ENCODE measurements around the gene RAB11FIP4. TPM values are rescaled to one million over a fixed set of nuclear protein-coding genes. Genes with fewer than 3 reads are reported as not detected.

The RAB11FIP4 gene
- total RNA-seq, 4 donors from 2014 or later: 0.47 to 14.1 (median 1.9) TPM

DNA sequence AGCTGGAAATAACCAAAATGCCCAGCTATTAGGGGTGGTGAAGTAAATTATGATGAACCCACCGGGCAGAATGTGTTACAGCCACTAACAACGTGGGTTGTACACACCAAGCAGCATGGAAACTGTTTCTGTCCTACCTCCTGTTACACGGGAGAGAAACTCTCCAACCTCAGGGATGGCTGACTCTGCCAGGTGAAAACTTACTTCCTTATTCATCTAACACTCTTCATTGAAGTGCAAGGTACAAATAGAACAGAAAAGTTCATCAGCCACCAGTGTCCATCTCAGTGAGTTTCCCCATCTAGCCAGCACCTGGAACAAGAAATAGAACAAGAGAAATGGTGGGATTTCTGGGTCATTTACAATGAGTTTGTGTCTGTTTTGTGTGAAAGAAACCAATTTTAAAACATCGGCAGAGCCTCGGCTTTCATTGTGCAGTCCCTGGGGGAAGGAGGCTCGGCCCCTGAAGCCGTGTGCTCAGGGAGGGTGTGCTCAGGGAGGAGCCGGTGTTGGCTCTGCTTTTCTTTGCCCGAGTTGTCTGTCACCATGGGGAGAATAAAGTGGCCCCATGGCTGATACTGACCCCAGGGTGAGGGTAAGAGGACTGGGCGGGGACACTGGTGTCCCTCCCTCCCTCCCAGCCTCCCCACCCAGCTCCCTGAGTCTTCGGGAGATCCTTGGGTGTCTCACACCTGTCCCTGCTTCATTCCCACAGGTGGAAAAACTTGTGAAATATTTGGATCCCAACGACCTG is 39.8 kb downstream of the RAB11FIP4 start:
- 27 to 30% methylated on average over 7 of the region's 12 CpGs for whole genome bisulfite sequencing, 2 donors (ENCODE audit: low coverage in 1 of 2)
- Histone ChIP-seq H3K9me3 (no peaks in the 10 kb centered on the region), H3K36me3 (no peaks in the 10 kb centered on the region), H3K4me3 (no peak overlapping the region), H3K27me3 (peaks cover 69% of the 10 kb centered on the region), H3K4me1 (no peaks in the 10 kb centered on the region), H3K27ac (no peak overlapping the region)
- ATAC-seq: no peak
- TF ChIP-seq POLR2A (IDR thresholded peaks at IDR 0.05) (no peak), EP300 (IDR thresholded peaks at IDR 0.05) (no peak)

DNA sequence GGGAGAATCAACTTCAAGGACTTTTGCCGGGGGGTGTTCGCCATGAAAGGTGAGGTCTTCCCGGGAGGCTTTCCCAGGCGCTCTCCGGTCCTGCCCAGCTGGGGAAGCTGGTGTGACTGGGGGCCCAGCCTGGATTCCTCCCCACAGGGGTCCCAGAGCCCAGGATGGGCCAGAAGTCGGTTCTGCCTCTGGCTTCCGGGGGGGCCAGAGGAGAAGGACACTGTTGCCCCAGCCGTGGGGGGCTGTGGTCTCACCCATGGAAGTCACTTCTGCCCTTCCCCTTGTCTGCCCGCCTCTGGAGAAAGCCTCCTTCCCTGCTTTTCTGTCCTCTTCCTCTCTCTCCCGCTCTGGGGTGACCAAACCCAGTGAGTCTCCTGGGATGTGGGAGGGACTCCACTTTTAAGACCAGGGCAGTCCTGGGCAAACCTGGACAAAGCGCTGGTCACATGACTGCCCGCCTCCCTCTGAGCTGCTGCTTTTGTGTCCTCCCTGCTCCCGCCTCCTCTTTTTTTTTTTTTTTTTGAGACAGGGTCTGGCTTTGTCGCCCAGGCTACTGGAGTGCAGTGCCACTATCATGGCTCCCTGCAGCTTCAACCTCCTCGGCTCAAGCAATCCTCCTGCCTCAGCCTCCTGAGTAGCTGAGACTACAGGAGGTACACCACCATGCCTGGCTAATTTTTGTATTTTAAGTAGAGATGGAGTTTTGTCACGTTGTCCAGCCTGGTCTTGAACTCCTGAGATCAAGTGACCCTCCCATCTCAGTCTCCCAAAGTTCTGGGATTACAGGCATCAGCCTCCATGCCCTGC is 40.6 kb downstream of the RAB11FIP4 start:
- H3K27me3 ChIP-seq: peaks cover 64% of the 10 kb centered on the region
- no peaks in the 10 kb centered on the region for H3K36me3 ChIP-seq
- H3K9me3 ChIP-seq: no peaks in the 10 kb centered on the region
- no peak overlapping the region for H3K27ac ChIP-seq
- no peaks in the 10 kb centered on the region for H3K4me1 ChIP-seq
- TF ChIP-seq EP300 (IDR thresholded peaks at IDR 0.05) (no peak), POLR2AphosphoS5 (IDR thresholded peaks at IDR 0.05) (no peak), POLR2A (IDR thresholded peaks at IDR 0.05) (no peak)
- TF ChIP-seq, protein P1, sequence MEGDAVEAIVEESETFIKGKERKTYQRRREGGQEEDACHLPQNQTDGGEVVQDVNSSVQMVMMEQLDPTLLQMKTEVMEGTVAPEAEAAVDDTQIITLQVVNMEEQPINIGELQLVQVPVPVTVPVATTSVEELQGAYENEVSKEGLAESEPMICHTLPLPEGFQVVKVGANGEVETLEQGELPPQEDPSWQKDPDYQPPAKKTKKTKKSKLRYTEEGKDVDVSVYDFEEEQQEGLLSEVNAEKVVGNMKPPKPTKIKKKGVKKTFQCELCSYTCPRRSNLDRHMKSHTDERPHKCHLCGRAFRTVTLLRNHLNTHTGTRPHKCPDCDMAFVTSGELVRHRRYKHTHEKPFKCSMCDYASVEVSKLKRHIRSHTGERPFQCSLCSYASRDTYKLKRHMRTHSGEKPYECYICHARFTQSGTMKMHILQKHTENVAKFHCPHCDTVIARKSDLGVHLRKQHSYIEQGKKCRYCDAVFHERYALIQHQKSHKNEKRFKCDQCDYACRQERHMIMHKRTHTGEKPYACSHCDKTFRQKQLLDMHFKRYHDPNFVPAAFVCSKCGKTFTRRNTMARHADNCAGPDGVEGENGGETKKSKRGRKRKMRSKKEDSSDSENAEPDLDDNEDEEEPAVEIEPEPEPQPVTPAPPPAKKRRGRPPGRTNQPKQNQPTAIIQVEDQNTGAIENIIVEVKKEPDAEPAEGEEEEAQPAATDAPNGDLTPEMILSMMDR (IDR thresholded peaks at IDR 0.05): no peak
- 51% methylated on average over 9 of the region's 16 CpGs; no CpG with 5 or more reads in 1 of the 2 donors for WGBS, 2 donors (ENCODE audit: low coverage in 1 of 2)
- no peak overlapping the region for H3K4me3 ChIP-seq
- ATAC-seq: no peak

DNA sequence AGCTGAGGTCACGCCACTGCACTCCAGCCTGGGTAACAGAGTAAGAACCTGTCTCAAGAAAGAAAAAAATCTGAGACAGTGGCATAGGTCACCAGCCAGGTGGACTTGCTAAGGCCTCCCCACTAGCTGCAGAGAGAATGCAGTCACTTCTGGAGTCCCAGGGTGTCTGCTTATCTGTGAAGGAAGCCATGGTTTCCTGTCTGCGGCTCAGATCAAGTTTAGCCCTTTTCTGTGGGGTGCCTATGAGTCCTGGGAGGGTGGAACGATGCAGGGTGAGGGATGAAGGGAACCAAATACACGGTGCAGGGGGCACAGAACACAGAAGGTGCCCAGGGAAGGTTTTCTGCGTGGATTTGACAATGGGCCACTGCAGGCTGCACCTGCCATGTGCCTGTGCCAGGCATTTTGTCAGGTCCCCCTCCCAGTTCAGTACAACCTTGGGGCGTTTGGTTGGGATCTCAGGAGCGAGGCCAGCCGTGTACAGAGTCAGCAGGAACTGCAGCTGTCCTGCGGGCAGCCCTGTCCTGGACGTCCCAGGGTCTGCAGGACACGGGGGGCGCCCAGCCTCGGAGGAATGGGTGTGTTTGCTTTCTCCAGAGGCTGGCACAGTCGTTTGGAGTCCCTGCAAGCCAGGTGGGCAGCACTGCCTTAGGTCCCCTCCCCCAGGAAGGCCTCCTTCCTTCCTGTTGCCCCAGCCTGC is 41.8 kb downstream of the RAB11FIP4 start:
- Histone ChIP-seq H3K9me3 (no peaks in the 10 kb centered on the region), H3K4me3 (no peak overlapping the region), H3K27me3 (peaks cover 60% of the 10 kb centered on the region), H3K27ac (no peak overlapping the region), H3K4me1 (peaks cover 0 to 6% (median 0%) of the 10 kb centered on the region in 3 donors), H3K36me3 (no peaks in the 10 kb centered on the region)
- no peak for ATAC-seq
- TF ChIP-seq POLR2A (IDR thresholded peaks at IDR 0.05): no peak
- TF ChIP-seq, protein P1 (IDR thresholded peaks at IDR 0.05): no peak
- TF ChIP-seq EP300 (IDR thresholded peaks at IDR 0.05): no peak
- no peak for TF ChIP-seq POLR2AphosphoS5 (IDR thresholded peaks at IDR 0.05)
- 83% methylated on average over 2 of the region's 14 CpGs for WGBS, 2 donors (ENCODE audit: low coverage in 1 of 2)

GRCh38 chr17:31433811-31434726 is 42.6 kb downstream of the RAB11FIP4 start:
- no peaks in the 10 kb centered on the region for H3K36me3 ChIP-seq
- no peak overlapping the region for H3K27ac ChIP-seq
- H3K27me3 ChIP-seq: peaks cover 51% of the 10 kb centered on the region
- ATAC-seq: no peak
- WGBS, 2 donors (ENCODE audit: low coverage in 1 of 2): 51 to 59% methylated on average over 3 to 5 of the region's 21 CpGs
- H3K4me1 ChIP-seq: peaks cover 0 to 6% (median 0%) of the 10 kb centered on the region in 3 donors
- TF ChIP-seq, protein P1 (IDR thresholded peaks at IDR 0.05): no peak
- TF ChIP-seq EP300 (IDR thresholded peaks at IDR 0.05) (no peak), POLR2AphosphoS5 (IDR thresholded peaks at IDR 0.05) (no peak), POLR2A (IDR thresholded peaks at IDR 0.05) (no peak)
- H3K9me3 ChIP-seq: no peaks in the 10 kb centered on the region
- no peak overlapping the region for H3K4me3 ChIP-seq

Measured in gastroesophageal sphincter (tissue), 4 donors.